ENCODE measurements around the gene KIF6.

Gene KIF6

GRCh38 chr6:39319621-39320362 lies 405.4 kb downstream of the KIF6 start:
- Histone ChIP-seq H3K9ac (ENCODE audit: low read length) (no peak overlapping the region), H3K9me2 (replicated peaks; ENCODE audit: insufficient read depth, low read length) (no peaks in the 10 kb centered on the region), H3K4me3 (ENCODE audit: insufficient read depth, low read length, poor library complexity, severe bottlenecking) (no peak overlapping the region), H3K36me3 (ENCODE audit: low read length) (no peaks in the 10 kb centered on the region), H3K4me2 (ENCODE audit: low read depth, low read length, poor library complexity, severe bottlenecking) (no peak overlapping the region), H3K27ac (ENCODE audit: low read depth, low read length) (no peak overlapping the region), H4K20me1 (ENCODE audit: low read depth, low read length) (no peaks in the 10 kb centered on the region), H3K27me3 (ENCODE audit: low read length) (no peaks in the 10 kb centered on the region), H3K79me2 (ENCODE audit: insufficient read depth, low read length) (no peaks in the 10 kb centered on the region), H3K9me3 (ENCODE audit: insufficient read depth, low read length) (no peaks in the 10 kb centered on the region), H2AFZ (ENCODE audit: low read depth, low read length, severe bottlenecking) (no peak overlapping the region), H3F3A (ENCODE audit: insufficient read depth) (no peaks in the 10 kb centered on the region)
- TF ChIP-seq CTCF (IDR thresholded peaks at IDR 0.05; ENCODE audit: insufficient read depth, low read length, poor library complexity, severe bottlenecking) (no peak), EZH2phosphoT487 (conservative IDR thresholded peaks at IDR 0.05; ENCODE audit: low read length) (no peak)

- H3K9me3 ChIP-seq (ENCODE audit: insufficient read depth, low read length) = no peaks in the 10 kb centered on the region
- no peak for TF ChIP-seq EZH2phosphoT487 (conservative IDR thresholded peaks at IDR 0.05; ENCODE audit: low read length)
- no peak for TF ChIP-seq CTCF (IDR thresholded peaks at IDR 0.05; ENCODE audit: insufficient read depth, low read length, poor library complexity, severe bottlenecking)
- H2AFZ ChIP-seq (ENCODE audit: low read depth, low read length, severe bottlenecking) = no peak overlapping the region
- H3K79me2 ChIP-seq (ENCODE audit: insufficient read depth, low read length) = no peaks in the 10 kb centered on the region
- H3K36me3 ChIP-seq (ENCODE audit: low read length) = no peaks in the 10 kb centered on the region
- no peaks in the 10 kb centered on the region for H3F3A ChIP-seq (ENCODE audit: insufficient read depth)
- no peak overlapping the region for H3K27ac ChIP-seq (ENCODE audit: low read depth, low read length)
- no peaks in the 10 kb centered on the region for H3K9me2 ChIP-seq (replicated peaks; ENCODE audit: insufficient read depth, low read length)
- no peaks in the 10 kb centered on the region for H3K27me3 ChIP-seq (ENCODE audit: low read length)
- no peak overlapping the region for H3K9ac ChIP-seq (ENCODE audit: low read length)
- H3K4me2 ChIP-seq (ENCODE audit: low read depth, low read length, poor library complexity, severe bottlenecking) = no peak overlapping the region
- no peaks in the 10 kb centered on the region for H4K20me1 ChIP-seq (ENCODE audit: low read depth, low read length)
- H3K4me3 ChIP-seq (ENCODE audit: insufficient read depth, low read length, poor library complexity, severe bottlenecking) = no peak overlapping the region
Observed at GRCh38 chr6:39317256-39317655, 408.0 kb downstream of the KIF6 start.

GRCh38 chr6:39314273-39314795 lies 410.9 kb downstream of the KIF6 start, which contains the start of gene KCNK17:
TSS of gene KCNK17 (minus strand) at chr6:39314419. CDS start at chr6:39314320, 99 bp downstream.
- TF ChIP-seq CTCF (IDR thresholded peaks at IDR 0.05; ENCODE audit: insufficient read depth, low read length, poor library complexity, severe bottlenecking) (no peak), EZH2phosphoT487 (conservative IDR thresholded peaks at IDR 0.05; ENCODE audit: low read length) (no peak)
- Histone ChIP-seq H3K9ac (ENCODE audit: low read length) (no peak within 1 kb of the TSS), H3K36me3 (ENCODE audit: low read length) (no peaks in the 10 kb centered on the region), H3K27ac (ENCODE audit: low read depth, low read length) (no peak within 1 kb of the TSS), H4K20me1 (ENCODE audit: low read depth, low read length) (no peaks in the 10 kb centered on the region), H3K27me3 (ENCODE audit: low read length) (no peaks in the 10 kb centered on the region), H3K4me3 (ENCODE audit: insufficient read depth, low read length, poor library complexity, severe bottlenecking) (no peak within 1 kb of the TSS), H3F3A (ENCODE audit: insufficient read depth) (no peaks in the 10 kb centered on the region), H3K9me2 (replicated peaks; ENCODE audit: insufficient read depth, low read length) (no peaks in the 10 kb centered on the region), H3K79me2 (ENCODE audit: insufficient read depth, low read length) (no peaks in the 10 kb centered on the region), H3K4me2 (ENCODE audit: low read depth, low read length, poor library complexity, severe bottlenecking) (no peak within 1 kb of the TSS), H3K9me3 (ENCODE audit: insufficient read depth, low read length) (no peaks in the 10 kb centered on the region), H2AFZ (ENCODE audit: low read depth, low read length, severe bottlenecking) (no peak within 1 kb of the TSS)
